Stimulated activated CD4-positive, alpha-beta T cell treated with anti-CD3 and anti-CD28 coated beads, Interleukin-1b, Interleukin-23, amount 100 ng/mL, for 4 hours (primary cell): ENCODE data around the gene CREBBP.
"Not testable (repeated sequence)": the region's sequence is repeated elsewhere in the genome, so short reads cannot be mapped to it uniquely, and the experiment has no call there.

Experiments used
- DNase-seq, 2 donors: peaks; one replicate each; pipeline ENCODE4 v3.0.0-alpha.2; 2020; ENCODE audit warnings: low read depth in 2 of 2

Gene CREBBP

DNA sequence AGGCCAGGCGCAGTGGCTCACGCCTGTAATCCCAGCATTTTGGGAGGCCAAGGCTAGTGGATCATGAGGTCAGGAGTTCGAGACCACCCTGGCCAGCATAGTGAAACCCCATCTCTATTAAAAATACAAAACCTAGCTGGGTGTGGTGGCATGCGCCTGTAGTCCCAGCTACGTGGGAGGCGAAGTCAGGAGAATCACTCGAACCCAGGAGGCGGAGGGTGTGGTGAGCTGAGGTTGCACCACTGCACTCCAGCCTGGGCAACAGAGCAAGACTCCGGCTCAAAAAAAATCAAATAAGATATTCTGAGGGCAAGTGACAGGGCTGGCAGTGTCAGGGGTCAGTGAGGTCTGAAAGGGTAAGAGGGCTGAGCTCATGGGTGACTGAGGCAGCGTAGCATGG, 166.1 kb downstream of the CREBBP start:
- not testable (repeated sequence) for DNase-seq

GRCh38 chr16:3713587-3714242, 166.8 kb downstream of the CREBBP start:
- DNase-seq: no peak

GRCh38 chr16:3712861-3713372, 167.6 kb downstream of the CREBBP start:
- DNase-seq: no peak

GRCh38 chr16:3706253-3707012, 174.1 kb downstream of the CREBBP start:
- no peak for DNase-seq

- DNase-seq: no peak
These were observed 178.4 kb downstream of the CREBBP start for GRCh38 chr16:3702082-3702481.

GRCh38 chr16:3701531-3701930, 179.0 kb downstream of the CREBBP start:
- no peak for DNase-seq

DNA sequence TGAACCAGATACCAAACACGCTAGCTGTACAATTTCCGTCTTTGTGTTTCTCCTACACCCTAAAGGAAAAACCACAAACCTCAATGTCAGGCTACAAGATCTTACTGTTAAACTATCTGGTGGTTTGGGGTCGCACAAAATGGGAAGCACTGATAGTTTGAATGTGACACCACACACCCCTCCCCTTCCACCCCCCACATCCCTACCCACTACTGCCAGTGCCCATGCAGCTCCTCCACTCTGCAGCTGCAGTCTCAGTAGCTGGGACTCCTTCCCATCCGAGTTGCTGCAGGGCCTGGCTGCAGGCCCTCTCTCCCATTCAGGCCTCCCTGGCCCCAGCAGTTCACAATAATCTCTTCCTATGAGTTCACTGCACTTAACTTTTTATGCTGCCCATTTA, 181.6 kb downstream of the CREBBP start:
- no peak for DNase-seq

- no peak for DNase-seq
These were observed 183.9 kb downstream of the CREBBP start for GRCh38 chr16:3696425-3697218.

- no peak for DNase-seq
These were observed 184.7 kb downstream of the CREBBP start for GRCh38 chr16:3695610-3696369.

DNA sequence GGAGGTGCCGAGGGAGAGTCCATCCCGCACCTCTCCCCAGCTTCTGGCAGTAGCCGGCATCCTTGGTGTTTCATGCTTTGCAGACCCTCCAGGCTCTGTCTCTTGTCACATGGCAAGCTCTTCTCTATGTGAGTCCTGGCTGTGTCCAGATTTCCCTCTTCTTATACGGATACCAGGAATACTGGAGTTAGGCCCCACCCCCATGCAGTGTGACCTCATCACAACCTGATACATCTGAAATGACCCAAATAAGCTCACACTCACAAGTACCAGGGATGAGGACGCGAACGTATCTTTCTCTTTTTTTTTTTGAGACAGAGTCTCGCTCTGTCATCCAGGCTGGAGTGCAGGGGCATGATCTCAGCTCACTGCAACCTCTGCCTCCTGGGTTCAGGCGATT, 186.5 kb downstream of the CREBBP start:
- DNase-seq: no peak

- no peak for DNase-seq
These were observed 188.8 kb downstream of the CREBBP start for GRCh38 chr16:3691761-3692160.

- DNase-seq: no peak
These were observed 189.4 kb downstream of the CREBBP start for GRCh38 chr16:3690980-3691720.

DNA sequence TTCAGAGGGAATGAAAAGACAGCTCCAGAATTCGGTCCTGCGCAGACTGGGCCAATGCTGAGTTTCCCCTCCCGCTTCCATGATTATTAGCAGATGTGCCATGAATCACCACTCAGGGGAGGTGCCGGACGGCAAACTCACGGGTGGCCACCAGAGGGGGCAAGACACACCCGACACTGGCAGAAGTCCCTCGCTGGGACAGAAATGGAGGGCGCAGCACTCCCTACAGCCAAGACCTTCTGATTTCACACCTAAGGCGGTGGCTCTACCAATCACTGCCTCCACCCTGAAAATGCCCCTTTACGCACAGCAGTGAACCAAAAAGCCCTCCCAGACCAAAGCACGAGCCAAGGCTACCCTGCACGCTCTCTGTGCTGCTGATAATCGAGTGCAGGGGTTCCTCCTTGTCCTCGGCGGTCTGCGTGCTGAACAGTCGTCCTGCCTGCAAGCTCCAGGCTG, 190.0 kb downstream of the CREBBP start:
- DNase-seq: peak; percentile 74 to 75

DNA sequence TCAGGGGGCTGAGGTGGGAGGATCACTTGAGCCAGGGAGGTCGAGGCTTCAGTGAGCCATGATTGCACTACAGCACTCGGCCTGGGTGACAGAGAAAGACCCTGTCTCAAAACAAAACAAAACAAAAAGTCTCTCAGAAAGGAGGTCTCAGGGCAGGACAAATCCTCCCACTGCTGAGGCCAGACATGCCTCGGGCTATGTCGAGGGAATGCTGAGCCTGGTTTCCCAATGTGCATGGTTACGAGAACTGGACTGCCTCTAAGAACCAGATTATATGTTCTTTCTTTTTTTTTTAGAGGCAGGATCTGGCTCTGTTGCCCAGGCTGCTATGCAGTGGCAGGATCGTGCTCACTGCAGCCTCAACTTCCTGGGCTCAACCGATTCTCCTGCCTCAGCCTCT, 190.8 kb downstream of the CREBBP start:
- no peak for DNase-seq

DNA sequence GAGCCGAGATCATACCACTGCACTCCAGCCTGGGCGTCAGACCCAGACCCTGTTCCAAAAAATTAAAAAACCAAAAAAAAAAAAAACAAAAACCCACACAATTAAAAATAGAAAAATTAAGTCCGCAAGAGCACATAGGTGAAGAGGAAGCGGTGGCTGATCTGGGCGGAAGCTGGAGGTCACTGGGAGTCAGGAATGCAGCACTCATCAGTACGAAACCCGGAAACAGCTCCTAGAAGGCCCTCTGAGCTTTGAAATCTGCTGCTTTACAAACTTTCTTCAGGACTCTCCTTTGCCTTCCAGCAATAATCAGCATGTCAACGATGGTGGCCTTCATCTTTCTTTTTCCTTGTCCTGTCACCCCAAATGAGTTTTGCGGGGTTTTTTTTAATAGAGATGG, 192.7 kb downstream of the CREBBP start:
- DNase-seq: no peak

DNA sequence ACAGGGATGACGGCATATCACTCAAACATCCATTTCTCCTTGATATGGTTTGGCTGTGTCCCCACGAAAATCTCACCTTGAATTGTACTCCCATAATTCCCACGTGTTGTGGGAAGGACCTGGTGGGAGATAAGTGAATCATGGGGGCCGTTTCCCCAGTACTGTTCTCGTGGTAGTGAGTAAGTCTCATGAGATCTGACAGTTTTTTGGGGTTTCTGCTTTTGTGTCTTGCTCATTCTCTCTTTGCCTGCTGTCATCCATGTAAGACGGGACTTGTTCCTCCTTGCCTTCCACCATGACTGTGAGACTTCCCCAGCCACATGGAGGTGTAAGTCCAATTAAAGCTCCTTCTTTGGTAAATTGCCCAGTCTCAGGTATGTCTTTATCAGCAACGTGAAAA, 193.5 kb downstream of the CREBBP start:
- no peak for DNase-seq

GRCh38 chr16:3681206-3681605, 199.3 kb downstream of the CREBBP start:
- DNase-seq: no peak

GRCh38 chr16:3677994-3678393, 202.5 kb downstream of the CREBBP start:
- DNase-seq: no peak

DNA sequence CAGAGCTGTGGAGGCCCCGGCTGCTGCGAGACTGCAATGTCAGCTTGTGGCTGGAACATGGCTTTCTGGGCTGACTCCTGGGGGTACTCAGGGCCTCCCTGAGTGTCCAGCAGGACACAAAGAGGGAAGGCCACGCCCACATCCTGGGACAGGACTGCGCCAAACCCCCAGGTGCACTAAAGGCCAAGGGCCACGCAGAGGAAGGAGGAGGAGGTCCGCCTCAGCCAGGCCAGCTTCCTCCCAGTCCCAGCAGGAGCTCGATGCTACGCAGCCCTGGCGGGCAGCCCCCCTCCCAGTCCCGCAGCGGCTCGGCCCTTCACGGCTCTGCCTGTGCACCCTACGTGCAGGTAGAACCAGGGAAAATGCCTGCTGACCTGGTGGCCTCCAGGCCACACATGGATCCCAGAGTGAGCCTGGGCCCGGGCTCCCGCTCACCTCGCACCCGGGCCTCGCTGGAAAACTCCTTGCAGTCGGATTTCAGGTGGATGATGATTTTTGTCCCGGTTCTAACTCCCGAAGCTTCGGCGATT, 204.8 kb downstream of the CREBBP start:
- DNase-seq: no peak
